Hepatic stellate cell (primary cell): ENCODE data around the gene CDIPT.
A peak's percentile ranks its signal among the peaks of the same experiment; 100 is the strongest.
"Not testable (repeated sequence)": the region's sequence is repeated elsewhere in the genome, so short reads cannot be mapped to it uniquely, and the experiment has no call there.

Experiments
- DNase-seq: peaks from one replicate; pipeline ENCODE4 v3.0.0; 2011; ENCODE audit warnings: low spot score

The CDIPT gene

DNA sequence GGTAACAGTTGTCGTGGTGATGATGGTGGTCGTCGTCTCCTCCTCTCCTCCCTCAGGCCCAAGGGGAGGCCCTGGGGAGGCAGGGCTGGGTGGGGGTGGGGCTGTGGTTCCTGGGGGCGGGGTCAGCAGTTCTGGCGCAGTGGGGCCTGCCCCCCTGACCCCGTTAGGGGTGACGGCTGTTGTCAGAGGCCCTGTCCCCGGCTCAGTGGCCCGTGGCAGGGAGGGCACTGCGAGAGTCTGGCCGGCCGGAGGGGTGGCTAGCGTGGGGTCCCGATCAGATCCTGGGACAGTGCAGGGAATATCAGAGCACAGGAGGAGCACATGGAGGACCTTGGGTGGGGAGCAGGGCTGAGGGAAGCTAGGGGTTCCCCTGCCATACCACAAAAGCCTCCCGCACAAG lies 33.8 kb upstream of the CDIPT start:
- no peak for DNase-seq

GRCh38 chr16:29894352-29894751 lies 31.3 kb upstream of the CDIPT start:
- no peak for DNase-seq

- DNase-seq: no peak
These were observed 30.5 kb upstream of the CDIPT start for GRCh38 chr16:29893553-29893952.

- no peak for DNase-seq
These were observed 29.4 kb upstream of the CDIPT start for GRCh38 chr16:29892458-29892813.

DNA sequence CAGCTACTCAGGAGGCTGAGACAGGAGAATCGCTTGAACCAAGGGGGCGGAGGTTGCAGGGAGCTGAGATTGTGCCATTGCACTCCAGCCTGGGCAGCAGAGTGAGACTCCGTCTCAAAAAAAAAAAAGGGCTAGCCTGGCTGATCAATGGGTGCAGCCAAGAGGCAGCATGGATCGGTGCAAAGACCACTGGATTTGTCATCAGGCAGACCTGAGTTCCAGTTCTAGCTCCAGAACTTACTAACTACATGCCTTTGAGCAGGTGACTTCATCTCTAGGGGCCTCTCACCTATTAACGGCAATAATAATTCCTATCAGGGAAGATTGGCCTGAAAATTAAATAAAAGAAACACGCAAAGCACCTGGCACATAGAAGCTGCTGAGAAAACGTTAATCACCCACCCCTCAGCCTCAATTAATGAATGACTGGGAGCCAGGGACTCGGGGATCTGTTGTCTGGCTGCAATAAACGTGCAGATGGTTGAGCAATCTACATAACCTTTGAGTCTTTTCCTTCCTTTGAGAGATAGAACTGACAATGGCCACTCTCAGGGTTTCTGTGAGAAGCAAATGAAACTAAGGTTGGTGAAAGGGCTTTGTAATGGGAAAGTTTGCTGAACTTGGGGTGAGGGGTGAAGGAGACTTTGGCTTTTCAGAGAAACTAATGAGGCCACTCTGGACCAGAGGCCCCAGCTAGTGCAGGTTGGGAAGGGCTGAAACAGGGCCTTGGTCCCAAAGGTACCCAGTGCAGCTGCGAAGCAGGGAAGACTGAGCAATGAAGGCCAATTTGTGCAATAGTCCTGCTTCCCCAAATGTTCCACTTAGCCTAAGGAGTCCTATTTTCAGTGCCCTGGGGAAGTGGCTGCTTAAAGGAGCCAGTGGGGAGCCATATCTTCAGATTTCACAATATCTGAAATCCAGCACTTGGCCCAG lies 28.8 kb upstream of the CDIPT start:
- DNase-seq: no peak

DNA sequence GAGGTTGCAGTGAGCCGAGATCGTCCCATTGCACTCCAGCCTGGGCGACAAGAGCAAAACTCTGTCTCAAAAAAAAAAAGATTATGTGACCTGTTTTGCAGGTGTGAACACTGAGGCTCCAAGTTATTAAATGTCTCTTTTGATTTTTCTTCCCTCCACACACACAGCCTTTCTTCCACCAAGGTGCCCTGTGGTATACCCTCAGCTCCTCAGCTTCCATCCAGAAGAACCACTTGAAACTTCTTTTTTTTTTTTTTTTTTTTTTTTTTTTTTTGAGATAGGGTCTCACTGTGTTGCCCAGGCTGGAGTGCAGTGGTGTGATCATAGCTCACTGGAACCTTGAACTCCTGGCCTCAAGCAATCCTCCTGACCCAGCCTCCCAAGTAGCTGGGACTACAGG lies 26.3 kb upstream of the CDIPT start:
- DNase-seq: not testable (repeated sequence)

- DNase-seq: no peak
These were observed 21.0 kb upstream of the CDIPT start for GRCh38 chr16:29883987-29884386.

GRCh38 chr16:29881050-29881449 lies 18.0 kb upstream of the CDIPT start:
- DNase-seq: no peak

GRCh38 chr16:29878172-29878571 lies 15.1 kb upstream of the CDIPT start:
- no peak for DNase-seq

- DNase-seq: no peak
These were observed 14.4 kb upstream of the CDIPT start for GRCh38 chr16:29877266-29877961.

- no peak for DNase-seq
These were observed 13.7 kb upstream of the CDIPT start for GRCh38 chr16:29876594-29877249.

GRCh38 chr16:29876217-29876593 lies 13.2 kb upstream of the CDIPT start:
- no peak for DNase-seq

GRCh38 chr16:29875206-29875605 lies 12.2 kb upstream of the CDIPT start:
- no peak for DNase-seq

GRCh38 chr16:29873319-29873718 lies 10.3 kb upstream of the CDIPT start:
- DNase-seq: no peak

GRCh38 chr16:29871822-29872546 lies 9.0 kb upstream of the CDIPT start:
- no peak for DNase-seq

DNA sequence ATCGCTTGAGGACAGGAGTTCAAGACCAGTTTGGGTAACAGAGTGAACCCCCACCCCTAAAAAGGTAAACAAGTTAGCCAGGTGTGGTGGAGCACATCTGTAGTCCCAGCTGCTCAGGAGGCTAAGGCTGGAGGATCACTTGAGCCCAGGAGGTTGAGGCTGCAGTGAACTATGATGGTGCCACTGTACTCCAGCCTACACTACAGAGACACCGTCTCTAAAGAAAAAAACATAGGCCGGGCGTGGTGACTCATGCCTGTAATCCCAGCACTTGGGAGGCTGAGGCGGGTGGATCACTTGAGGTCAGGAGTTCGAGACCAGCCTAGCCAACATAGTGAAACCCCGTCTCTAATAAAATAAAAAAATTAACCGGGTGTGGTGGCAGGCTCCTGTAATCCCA lies 6.0 kb upstream of the CDIPT start:
- not testable (repeated sequence) for DNase-seq

DNA sequence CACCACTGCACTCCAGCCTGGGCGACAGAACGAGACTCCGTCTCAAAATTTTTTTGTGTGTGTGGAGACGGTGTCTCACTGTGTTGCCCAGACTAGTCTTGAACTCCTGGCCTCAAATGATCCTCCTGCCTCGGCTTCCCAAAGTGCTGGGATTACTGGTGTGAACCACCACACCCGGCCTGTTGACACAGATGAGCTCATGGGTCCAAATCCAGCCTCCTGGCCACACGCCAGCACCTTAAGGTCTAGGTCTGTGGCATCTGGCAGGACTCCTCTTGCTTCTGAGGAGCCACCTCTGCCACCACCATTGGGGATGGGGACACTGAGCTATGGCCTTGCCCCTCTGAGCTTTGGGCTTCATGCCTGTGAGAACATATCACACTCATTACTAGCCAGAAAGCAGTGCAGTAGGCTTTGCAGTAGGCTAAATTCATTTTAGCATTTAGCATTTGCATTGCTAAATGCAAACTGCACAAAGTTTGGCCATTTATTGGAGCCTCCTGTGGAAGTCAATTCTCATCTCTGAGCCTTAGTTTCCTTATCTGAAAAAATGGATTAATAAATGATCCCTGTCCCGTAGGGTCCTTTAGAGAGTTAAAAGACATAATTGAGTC lies 5.5 kb upstream of the CDIPT start:
- no peak for DNase-seq

GRCh38 chr16:29864205-29864604 lies 1.2 kb upstream of the CDIPT start:
- DNase-seq: no peak

- no peak for DNase-seq
These were observed 601 bp upstream of the CDIPT start for GRCh38 chr16:29863669-29863984.

- DNase-seq: peak; percentile 34
These were observed 593 bp downstream of the CDIPT start for GRCh38 chr16:29862383-29862883.

GRCh38 chr16:29860218-29860617 lies 2.8 kb downstream of the CDIPT start:
- DNase-seq: no peak

GRCh38 chr16:29858974-29859373 lies 4.1 kb downstream of the CDIPT start:
- DNase-seq: no peak
